ENCODE data around the gene SBNO2.

DNA sequence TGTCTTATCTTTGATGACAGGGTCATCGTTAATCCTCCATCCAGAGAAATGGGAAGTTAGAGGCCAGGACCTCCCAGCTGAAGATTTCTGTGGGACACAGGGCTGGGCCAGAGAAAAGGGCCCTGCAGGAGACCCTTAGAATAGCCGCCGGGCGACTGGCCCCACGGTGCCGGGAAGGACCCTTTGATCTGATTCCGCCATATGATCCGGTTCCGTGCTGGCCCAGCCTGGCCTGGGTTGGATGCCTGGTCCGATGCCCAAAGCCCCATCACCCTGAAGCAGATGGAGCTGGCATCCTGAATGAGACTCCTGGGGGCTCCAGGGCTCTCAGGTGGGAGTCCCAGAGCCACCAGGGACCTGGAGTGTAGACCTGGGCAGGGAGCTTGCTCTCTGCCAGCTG, 25.5 kb upstream of the SBNO2 start:
- TF ChIP-seq CTCF (IDR thresholded peaks at IDR 0.05; ENCODE audit: borderline replicate concordance, extremely low read depth, low read length, poor library complexity, severe bottlenecking): no peak
- no peak for TF ChIP-seq EZH2 (IDR thresholded peaks at IDR 0.05; ENCODE audit: borderline replicate concordance, low read depth, low read length, severe bottlenecking)
